ENCODE measurements around the gene CDYL.

The CDYL gene

DNA sequence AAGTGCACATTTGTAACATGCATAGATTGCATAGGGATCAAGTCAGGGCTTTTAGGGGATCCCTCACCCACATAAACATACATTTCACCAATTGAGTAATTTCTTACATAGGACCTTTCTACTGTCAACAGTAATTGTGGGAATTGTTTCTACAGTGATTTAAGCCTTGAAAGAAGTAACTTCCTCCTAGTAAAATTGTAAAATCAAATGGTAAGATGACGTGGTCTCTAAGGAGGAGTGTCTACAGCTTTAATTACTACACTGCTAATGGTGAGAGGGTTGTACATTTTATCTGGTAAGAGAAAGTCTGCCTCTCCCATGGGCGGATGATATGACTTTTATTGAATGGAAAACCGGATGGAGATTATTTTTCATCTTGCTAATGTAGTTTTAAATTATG, 129.6 kb downstream of the CDYL start:
- in situ Hi-C loops (cut with MboI; ENCODE audit: low sequenced_read_pairs): no loop called here

- in situ Hi-C loops (cut with MboI; ENCODE audit: low sequenced_read_pairs): no loop called here
Observed at GRCh38 chr6:4906293-4907276, 130.4 kb downstream of the CDYL start.

DNA sequence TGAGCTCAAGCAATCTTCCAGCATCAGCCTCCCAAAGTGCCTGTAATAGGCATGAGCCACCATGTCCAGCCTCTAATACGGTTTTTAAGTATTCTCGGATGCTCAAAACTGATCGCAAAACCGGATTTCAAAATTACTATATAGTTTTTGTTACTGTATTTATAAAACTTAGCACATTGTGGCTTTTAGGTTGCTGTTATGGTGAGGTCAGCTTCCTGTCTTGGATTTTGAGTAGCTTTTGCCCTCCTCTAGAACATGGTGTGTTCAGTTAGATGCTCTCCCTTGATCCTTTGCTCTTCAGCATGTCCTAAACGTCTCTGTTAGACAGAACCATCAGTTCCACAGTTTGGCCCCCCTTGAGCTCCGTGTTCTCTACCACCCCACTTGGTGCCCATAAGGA, 131.4 kb downstream of the CDYL start:
- in situ Hi-C loops (cut with MboI; ENCODE audit: low sequenced_read_pairs): no loop called here

GRCh38 chr6:4908062-4908461, 131.9 kb downstream of the CDYL start:
- in situ Hi-C loops (cut with MboI; ENCODE audit: low sequenced_read_pairs): no loop called here

GRCh38 chr6:4909063-4909706, 133.0 kb downstream of the CDYL start:
- in situ Hi-C loops (cut with MboI; ENCODE audit: low sequenced_read_pairs): no loop called here

DNA sequence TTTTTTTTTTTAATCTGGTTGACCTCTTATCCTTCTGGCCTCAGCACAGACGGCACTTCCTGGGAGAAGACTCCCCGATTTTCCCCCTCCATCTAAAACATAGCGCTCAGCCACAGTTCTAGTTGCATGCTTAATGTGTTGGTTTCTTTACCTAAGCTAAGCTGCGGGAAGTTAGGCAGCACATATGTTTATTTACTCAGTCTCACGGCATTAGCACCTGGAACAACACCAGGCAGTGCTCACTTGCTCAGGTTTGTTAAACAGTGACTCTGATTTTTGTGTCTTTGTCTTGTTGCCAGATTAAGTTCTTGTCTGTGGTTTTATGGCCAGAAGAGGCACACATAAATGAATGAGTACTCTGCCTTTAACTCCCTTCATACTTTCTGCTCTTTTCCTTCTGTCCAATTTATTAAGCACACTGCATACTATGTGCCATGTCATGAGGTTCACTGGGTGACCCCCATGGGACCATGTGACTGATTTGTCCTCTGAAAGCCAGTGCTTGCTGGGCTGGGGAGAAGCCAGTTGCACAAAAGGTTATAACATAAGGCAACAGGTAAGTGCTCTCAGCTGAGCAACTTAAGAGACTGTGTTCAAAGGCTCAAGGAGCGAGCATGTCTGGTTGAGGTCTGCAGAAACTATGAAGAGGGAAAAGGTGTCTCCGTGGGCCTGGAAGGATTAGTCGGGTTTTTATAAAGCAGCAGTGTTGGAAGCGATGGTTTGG, 134.0 kb downstream of the CDYL start:
- in situ Hi-C loops (cut with MboI; ENCODE audit: low sequenced_read_pairs): no loop called here

- in situ Hi-C loops (cut with MboI; ENCODE audit: low sequenced_read_pairs): no loop called here
Observed at GRCh38 chr6:4912559-4912958, 136.4 kb downstream of the CDYL start.

DNA sequence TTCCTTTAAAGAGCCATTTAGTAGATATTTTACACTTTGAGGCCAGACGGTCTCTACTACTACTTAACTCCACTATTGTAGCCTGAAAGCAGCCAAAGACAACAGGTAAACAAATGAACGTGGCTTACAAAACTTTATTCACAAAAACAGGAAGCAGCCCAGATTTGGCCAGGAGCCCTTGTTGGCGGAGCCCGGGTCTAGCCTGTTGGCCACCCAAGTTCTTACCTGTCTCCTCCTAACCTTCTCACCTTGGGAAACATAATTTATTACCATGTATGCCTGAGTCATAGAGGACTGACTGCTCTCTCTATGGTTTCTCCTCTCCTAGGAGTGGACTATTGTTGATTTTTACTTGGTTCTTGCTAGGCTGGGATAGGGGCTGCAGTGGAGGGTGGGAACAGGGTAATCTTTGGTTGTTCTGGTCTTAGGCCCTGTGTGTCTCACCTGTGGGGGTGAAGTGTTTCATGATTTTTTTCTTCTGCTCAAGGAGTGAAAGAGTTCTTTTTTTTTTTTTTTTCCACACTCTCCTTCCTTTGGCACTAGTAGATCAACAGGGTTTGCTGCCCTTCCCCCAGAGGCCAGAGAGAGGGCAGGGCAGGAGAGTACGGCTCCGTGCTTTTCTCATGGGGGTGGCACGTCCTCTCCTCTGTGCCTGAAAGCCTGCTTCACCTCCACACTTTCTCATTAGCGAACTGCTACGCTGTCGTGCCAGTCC, 137.7 kb downstream of the CDYL start:
- in situ Hi-C loops (cut with MboI; ENCODE audit: low sequenced_read_pairs): no loop called here

DNA sequence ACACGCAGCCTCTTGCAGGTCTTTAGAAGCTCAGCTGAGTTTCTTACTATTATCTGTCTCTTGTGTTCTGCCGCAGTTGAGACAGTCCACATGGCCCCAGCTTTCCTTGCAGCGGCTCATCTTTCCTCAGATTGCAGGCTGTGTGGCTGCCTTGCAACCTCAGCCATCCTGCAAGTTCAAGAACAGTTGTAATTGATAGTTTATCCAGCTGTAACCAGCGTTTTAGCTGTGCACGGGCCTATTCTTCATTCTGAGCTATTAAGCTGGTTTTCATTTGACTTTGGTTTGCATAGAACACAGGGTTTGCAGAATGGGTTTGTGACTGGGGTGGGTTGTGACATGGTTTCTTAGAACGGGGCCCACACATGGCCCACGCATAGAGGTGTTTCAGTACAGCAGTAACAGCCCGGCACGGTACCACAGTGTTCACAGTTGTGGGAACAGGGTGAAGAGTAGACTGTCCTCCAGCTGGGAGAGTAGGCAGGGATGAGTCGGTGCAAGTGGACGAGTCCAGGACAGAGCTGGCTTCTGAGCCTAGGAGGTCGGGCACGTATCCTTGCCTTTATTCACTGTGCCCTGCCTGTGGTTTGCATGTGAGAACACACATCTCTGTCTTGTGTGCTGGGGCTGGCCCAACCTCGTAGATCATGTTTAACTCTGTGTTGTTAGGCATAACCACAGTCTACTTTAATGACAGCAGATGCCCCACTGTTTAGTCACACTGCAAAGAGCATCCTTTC, 138.4 kb downstream of the CDYL start:
- in situ Hi-C loops (cut with MboI; ENCODE audit: low sequenced_read_pairs): no loop called here

GRCh38 chr6:4916954-4917561, 140.9 kb downstream of the CDYL start:
- in situ Hi-C loops (cut with MboI; ENCODE audit: low sequenced_read_pairs): no loop called here

DNA sequence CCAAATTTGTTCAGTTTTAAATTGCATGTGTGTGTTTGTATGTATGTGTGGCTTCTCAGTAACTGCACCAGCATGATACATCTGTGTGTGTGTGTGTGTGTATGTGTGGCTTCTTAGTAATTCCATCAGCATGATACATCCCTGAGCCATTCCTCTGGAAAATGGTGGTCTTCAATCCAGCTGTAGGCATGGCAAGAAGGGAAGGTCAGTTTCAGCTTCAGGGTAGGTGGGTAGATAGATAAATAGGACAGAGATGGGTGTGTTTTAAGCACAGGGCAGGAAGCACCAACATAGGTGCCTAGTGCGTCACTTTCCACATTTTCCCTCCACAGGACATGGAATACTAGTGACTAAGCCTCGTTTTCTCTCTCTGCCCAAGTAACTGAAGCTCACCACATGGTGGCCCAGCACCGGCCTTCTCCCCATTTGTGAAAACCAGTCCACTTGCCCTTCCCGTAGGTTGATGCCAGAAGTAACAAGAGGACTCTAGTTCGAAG, 144.8 kb downstream of the CDYL start:
- in situ Hi-C loops (cut with MboI; ENCODE audit: low sequenced_read_pairs): no loop called here

DNA sequence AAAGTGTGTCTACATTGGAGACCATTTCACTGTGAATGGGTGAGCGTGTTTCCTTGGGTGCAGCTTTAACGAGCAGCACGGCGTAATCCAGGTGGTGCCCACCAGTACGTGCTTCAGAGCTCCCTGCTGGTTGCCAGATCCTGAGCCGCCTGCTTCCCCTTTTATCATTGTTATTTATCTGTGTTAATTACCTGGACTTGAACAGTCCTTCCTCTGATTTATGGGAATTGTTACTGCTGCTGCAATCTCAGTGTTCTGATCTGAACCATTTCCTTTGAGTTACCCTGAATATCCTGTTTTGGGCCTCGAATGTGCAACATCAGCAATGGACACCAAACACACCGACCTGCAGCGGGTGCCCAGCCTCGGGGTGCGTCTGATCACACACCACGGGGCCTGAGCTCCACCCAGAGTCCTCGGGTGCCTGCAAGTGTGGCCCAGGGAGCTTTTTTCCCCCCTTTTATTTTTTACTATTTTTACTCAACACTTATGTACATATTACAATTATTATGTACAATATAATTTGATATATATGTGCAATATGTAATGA, 146.4 kb downstream of the CDYL start:
- in situ Hi-C loops (cut with MboI; ENCODE audit: low sequenced_read_pairs): no loop called here

GRCh38 chr6:4923081-4923480, 146.9 kb downstream of the CDYL start:
- in situ Hi-C loops (cut with MboI; ENCODE audit: low sequenced_read_pairs): no loop called here

- in situ Hi-C loops (cut with MboI; ENCODE audit: low sequenced_read_pairs): loop anchor here (25.0 kb wide), 1 partner anchor 612 kb away; no protein-coding TSS in a partner anchor
Observed at GRCh38 chr6:4924661-4925271, 148.6 kb downstream of the CDYL start.

DNA sequence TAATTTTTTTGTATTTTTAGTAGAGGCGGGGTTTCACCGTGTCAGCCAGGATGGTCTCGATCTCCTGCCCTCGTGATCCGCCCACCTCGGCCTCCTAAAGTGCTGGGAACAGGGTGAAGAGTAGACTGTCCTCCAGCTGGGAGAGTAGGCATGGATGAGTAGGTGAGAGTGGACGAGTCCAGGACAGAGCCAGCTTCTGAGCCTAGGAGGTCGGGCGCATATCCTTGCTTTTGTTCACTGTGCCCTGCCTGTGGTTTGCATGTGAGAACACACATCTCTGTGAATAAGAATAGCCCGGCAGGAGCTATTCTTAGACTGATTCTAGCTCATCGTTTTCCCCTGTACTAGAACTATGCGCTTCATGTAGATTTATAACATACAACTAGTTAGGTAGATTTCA, 149.4 kb downstream of the CDYL start:
- in situ Hi-C loops (cut with MboI; ENCODE audit: low sequenced_read_pairs): loop anchor here (25.0 kb wide), 1 partner anchor 613 kb away; no protein-coding TSS in a partner anchor

DNA sequence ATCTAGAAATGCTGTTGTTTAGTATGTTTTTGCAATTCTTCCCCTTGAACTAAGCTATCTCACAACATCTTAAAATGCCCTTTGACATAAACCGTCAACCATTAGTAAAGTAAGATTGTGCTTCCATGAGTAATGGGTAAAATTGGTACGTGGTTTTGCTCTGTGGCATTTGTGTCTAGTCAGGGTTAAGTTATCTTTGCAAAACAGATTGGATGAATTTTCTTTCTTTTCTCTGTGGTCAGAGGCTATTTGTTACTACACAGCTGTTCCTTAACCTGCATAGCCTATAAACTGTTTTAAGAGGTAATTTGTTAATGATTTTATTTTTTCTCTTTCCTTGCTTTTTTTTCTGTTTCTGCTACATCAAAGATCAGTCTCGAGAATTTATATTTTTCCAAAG, 152.2 kb downstream of the CDYL start:
- in situ Hi-C loops (cut with MboI; ENCODE audit: low sequenced_read_pairs): loop anchor here (25.0 kb wide), 1 partner anchor 616 kb away; no protein-coding TSS in a partner anchor

DNA sequence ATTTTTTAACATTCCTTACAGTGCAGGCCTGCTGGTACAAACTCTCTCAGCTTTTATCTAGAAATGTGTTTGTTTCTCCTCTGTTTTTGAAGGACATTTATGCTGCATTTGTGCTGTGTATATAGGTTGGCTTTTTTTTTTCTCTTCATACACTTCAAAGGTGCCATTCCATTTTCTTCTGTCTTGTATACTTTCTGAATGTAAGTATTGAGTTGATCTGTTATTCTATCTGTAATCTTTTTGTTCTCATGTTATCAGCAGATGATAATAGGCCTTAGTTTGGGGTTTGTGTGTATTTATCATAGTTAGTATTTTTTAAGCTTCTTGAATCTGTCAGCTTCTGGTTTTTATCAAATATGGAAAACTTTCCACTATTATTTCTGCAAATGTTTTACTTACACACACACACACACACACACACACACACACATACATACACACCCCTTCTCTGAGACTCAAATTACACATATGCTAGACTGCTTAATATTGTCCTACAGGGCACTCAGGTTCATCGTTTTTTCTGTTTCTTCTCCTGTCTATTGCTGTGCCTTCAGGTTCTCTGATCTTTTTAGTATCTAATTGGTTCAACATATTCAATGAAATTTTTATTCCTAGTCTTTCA, 153.0 kb downstream of the CDYL start:
- in situ Hi-C loops (cut with MboI; ENCODE audit: low sequenced_read_pairs): loop anchor here (25.0 kb wide), 1 partner anchor 617 kb away; no protein-coding TSS in a partner anchor

All from HL-60/S4 (cell line).